ENCODE results near the gene KRTAP20-4. TPM values are rescaled to one million over a fixed set of nuclear protein-coding genes. Genes with fewer than 3 reads are reported as not detected.

Gene KRTAP20-4
- total RNA-seq, 1 experiment from 2014 or later: not detected

DNA sequence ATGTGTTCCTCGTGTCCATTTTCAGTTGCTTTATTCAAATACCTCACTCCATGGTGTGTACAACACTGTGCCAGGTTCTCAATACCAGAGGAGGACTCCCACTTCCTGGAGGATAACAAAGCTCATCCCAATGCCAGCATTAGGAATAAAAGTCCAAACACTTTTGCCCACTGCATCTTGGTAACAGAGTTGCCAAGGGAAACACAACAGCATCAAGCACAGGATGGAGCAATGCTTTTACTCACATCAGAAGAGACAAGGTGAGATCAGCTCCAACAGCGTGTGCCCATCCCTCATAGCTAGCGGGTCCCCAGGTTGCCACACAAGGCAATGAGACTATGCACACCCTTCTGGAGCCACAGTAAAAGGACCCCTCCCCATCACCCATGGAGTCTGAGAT is 2.9 kb downstream of the KRTAP20-4 start:
- Histone ChIP-seq H3K36me3 (replicated peaks; ENCODE audit: control insufficient read depth, insufficient read depth, low read length) (no peaks in the 10 kb centered on the region), H3K27me3 (ENCODE audit: control insufficient read depth, insufficient read depth, low read length) (no peaks in the 10 kb centered on the region), H3K4me3 (ENCODE audit: insufficient read depth, low read depth, low read length) (no peak overlapping the region)
- DNase-seq: no peak

DNA sequence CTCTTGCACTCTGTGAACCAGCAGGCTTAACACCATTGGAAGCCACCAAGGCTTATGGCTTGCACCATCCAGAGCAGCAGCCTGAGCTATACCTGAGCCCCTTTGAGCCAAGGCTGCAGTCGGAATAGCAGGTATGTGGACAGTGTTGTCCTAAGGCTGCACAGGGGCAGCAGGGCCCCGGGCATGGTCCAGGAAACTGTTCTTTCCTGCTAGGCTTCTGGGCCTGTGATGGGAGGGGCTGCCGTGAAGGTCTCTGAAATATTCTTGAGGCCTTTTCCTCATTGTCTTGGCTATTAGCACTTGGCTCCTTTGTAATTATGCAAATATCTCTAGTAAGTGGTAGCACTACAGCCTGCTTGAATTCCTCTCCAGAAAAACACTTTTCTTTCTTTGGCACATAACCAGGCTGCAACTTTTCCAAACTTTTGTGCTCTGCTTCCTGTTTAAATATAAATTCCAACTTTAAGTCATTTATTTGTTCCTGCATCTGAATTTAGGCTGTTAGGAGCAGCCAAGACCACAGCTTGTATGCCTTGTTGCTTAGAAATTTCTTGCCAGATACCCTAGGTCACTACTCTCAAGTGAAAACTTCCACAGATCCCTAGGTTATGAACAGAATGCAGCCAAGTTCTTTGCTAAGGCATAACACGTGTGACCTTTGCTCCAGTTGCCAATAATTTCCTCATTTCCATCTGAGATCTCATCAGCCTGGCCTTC is 5.2 kb downstream of the KRTAP20-4 start:
- DNase-seq: no peak
- no peaks in the 10 kb centered on the region for H3K27me3 ChIP-seq (ENCODE audit: control insufficient read depth, insufficient read depth, low read length)
- H3K36me3 ChIP-seq (replicated peaks; ENCODE audit: control insufficient read depth, insufficient read depth, low read length): no peaks in the 10 kb centered on the region
- no peak overlapping the region for H3K4me3 ChIP-seq (ENCODE audit: insufficient read depth, low read depth, low read length)

DNA sequence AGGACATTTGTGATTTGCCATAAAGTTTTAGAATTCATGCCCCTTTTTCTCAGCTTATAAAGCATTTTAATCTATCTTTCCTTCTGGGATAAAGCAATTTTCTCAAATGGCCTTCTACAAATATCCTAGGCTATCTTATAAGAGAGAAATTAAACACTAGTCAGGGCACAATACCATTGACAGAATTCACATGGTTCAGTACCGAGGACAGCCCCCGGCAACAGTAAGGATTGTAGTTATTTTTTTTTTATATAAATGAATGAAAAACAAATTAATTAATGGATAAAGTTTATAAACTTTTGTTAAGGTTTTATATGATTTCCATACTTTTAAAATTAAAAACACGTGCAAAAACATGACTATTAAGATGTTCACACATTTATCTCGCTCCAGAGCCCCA is 7.7 kb downstream of the KRTAP20-4 start:
- Histone ChIP-seq H3K36me3 (replicated peaks; ENCODE audit: control insufficient read depth, insufficient read depth, low read length) (no peaks in the 10 kb centered on the region), H3K27me3 (ENCODE audit: control insufficient read depth, insufficient read depth, low read length) (no peaks in the 10 kb centered on the region)
- DNase-seq: no peak

DNA sequence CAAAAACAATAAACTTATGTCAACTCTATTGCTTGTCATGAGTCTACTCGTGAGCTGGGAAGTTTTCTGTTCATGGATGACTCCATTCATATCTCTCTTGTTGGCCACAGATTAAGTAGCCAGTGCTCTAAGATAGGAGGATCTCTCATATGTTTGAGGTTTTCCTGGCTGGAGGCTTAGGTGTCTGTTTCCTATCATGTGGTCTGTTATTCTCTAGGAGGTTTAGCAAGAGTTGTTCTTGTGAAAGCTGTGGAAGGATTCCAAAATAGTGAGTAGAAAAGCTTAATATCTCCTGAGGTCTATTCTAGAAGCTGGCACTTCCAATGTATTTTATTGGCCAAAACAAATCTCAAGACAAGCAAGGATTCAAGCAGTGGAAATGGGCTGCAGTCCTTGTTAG is 8.8 kb downstream of the KRTAP20-4 start:
- H3K27me3 ChIP-seq (ENCODE audit: control insufficient read depth, insufficient read depth, low read length): no peaks in the 10 kb centered on the region
- no peak overlapping the region for H3K4me3 ChIP-seq (ENCODE audit: insufficient read depth, low read depth, low read length)
- no peak for DNase-seq
- H3K36me3 ChIP-seq (replicated peaks; ENCODE audit: control insufficient read depth, insufficient read depth, low read length): no peaks in the 10 kb centered on the region

More for the DNA sequence above, 7.7 kb downstream of the KRTAP20-4 start:
- no peak overlapping the region for H3K4me3 ChIP-seq (ENCODE audit: insufficient read depth, low read depth, low read length)

DNA sequence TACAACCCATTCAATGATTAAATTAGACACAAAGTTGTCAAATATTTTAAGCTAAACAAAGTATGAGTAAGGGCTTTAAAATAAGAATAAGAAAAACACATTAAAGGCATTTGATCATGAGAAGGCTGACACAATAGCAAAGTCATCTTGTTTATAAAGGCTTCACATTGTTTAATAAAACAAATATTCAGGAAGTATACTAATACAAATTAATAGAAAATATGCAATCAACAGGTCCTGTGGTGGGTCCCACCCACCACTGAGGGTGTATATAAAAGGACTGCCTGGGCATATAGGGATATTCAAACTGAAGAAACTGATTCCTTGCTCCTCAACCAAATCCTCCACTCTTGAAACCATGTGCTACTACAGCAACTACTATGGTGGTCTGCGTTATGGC is 14.5 kb downstream of the KRTAP20-4 start, which contains the start of gene KRTAP20-2:
Gene KRTAP20-2, plus strand, starts transcription at position 301 of the 400 bp plus-strand sequence. Its CDS starts 58 bp downstream, at position 359.
- no peak for DNase-seq
- Histone ChIP-seq H3K27me3 (ENCODE audit: control insufficient read depth, insufficient read depth, low read length) (no peaks in the 10 kb centered on the region), H3K36me3 (replicated peaks; ENCODE audit: control insufficient read depth, insufficient read depth, low read length) (no peaks in the 10 kb centered on the region), H3K4me3 (ENCODE audit: insufficient read depth, low read depth, low read length) (no peak within 1 kb of the TSS)

DNA sequence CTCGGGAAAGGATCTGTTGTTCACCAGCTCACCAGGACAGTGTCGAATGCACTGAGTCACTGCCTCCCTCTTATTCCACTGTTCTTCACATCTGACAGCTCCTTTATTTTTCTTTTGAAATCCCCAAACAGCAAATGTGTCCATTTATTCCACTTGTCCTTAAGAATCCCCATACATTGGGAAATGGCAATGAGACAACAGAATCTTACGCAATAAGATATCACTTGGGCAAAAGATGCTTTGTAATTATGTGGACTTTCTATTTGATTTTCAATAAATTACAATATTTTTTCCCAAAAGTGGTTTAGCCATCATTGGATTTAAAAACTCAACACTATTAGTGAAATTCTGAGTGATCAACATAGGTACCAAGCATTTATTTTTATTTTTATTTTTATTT is 18.3 kb downstream of the KRTAP20-4 start:
- no peak for DNase-seq

DNA sequence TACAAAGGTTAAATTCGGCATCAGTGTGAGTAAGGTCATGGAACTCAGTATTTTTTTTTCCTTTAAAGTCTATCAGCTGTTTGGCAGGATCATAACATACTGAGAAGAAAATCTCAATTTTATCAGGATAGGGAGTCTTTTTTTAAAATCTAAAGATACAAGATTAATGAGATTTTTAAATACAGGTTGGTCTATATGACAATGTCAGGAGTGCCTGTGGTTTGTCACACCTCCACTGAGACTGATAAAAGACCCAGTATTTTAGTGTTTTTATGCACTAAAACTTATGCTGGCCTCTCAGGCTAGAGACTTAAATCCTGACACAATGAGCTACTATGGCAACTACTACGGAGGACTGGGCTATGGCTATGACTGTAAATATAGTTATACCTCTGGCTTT is 22.1 kb downstream of the KRTAP20-4 start, which contains the start of gene KRTAP20-3:
Gene KRTAP20-3, plus strand, starts transcription at position 301 of the 400 bp plus-strand sequence.
- DNase-seq: no peak
- no peaks in the 10 kb centered on the region for H3K36me3 ChIP-seq (replicated peaks; ENCODE audit: control insufficient read depth, insufficient read depth, low read length)
- no peaks in the 10 kb centered on the region for H3K27me3 ChIP-seq (ENCODE audit: control insufficient read depth, insufficient read depth, low read length)
- no peak within 1 kb of the TSS for H3K4me3 ChIP-seq (ENCODE audit: insufficient read depth, low read depth, low read length)

More for the DNA sequence above, 18.3 kb downstream of the KRTAP20-4 start:
- no peak overlapping the region for H3K4me3 ChIP-seq (ENCODE audit: insufficient read depth, low read depth, low read length)
- H3K27me3 ChIP-seq (ENCODE audit: control insufficient read depth, insufficient read depth, low read length): no peaks in the 10 kb centered on the region
- H3K36me3 ChIP-seq (replicated peaks; ENCODE audit: control insufficient read depth, insufficient read depth, low read length): no peaks in the 10 kb centered on the region

DNA sequence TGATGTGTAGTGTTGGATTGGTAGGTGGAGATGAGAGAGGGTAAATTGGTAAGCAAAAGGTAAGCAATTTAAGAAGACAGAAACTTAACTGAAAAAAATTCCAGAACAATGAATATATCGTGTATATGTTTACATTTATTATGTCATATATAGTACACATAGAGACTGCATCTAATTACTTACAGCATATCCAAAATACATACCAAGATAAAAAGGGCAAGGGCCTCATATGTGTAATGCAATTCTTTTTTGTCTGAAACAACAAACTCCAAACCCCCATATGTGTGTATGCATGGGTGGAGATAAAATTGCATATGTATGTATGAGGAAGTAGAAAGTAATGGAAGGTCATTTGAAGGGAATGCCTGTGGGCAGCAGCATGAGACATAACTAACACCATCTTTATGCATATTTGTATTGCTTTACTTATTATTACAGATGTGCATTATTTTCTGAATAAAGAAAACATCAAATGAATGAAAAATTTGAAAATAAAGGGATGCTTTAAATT is 26.5 kb downstream of the KRTAP20-4 start:
- DNase-seq: no peak
- Histone ChIP-seq H3K4me3 (ENCODE audit: insufficient read depth, low read depth, low read length) (no peak overlapping the region), H3K36me3 (replicated peaks; ENCODE audit: control insufficient read depth, insufficient read depth, low read length) (no peaks in the 10 kb centered on the region), H3K27me3 (ENCODE audit: control insufficient read depth, insufficient read depth, low read length) (no peaks in the 10 kb centered on the region)

DNA sequence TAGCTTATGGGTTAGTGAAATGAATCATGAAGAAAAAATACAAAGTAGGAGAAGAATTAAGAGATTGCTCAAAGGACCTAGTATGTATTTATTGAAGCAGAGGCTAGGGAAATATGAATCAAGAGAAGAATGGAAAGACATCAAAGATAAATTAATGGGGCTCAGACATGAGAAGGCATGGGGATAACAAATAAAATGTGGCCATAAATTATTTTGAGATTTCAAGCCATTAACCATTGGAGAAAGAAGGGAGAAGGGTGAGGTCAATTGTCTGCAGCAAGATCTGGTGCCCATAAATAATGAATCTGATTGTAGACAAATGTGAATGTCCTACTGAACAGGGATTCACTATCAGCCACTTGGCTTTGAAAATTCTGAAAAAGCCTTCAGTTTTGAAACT is 32.5 kb downstream of the KRTAP20-4 start:
- Histone ChIP-seq H3K36me3 (replicated peaks; ENCODE audit: control insufficient read depth, insufficient read depth, low read length) (no peaks in the 10 kb centered on the region), H3K27me3 (ENCODE audit: control insufficient read depth, insufficient read depth, low read length) (no peaks in the 10 kb centered on the region), H3K4me3 (ENCODE audit: insufficient read depth, low read depth, low read length) (no peak overlapping the region)
- DNase-seq: no peak

DNA sequence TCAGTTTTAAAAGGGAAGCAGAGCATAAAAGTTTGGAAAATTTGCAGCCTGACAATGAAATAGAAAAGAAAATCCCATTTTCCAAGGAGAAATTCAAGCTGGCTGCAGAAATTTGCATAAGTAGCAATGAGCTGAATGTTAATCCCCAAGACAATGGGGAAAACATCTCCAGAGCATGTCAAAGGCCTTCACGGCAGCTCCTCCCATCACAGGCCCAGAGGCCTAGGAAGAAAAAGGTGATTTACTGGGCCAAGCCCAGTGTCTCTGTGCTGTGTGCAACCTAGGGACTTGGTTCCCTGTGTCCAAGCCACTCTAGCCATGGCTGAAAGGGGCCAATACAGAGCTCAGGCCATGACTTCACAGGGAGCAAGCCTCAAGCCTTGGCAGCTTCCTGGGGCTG is 48.3 kb downstream of the KRTAP20-4 start:
- no peaks in the 10 kb centered on the region for H3K27me3 ChIP-seq (ENCODE audit: control insufficient read depth, insufficient read depth, low read length)
- H3K4me3 ChIP-seq (ENCODE audit: insufficient read depth, low read depth, low read length): no peak overlapping the region
- H3K36me3 ChIP-seq (replicated peaks; ENCODE audit: control insufficient read depth, insufficient read depth, low read length): no peaks in the 10 kb centered on the region
- DNase-seq: no peak

Other genes with a start within 250 kb of the KRTAP20-4 start
- not detected in 2 replicates for gene KRTAP13-2, start 248.4 kb upstream of the KRTAP20-4 start, total RNA-seq (2014; rRNA removed; shearing (Covaris generic))
- not detected in 2 replicates for gene KRTAP13-1, start 224.6 kb upstream of the KRTAP20-4 start, total RNA-seq (2014; rRNA removed; shearing (Covaris generic))
- gene KRTAP13-3, start 194.7 kb upstream of the KRTAP20-4 start, total RNA-seq (2014; rRNA removed; shearing (Covaris generic)): not detected in 2 replicates
- gene KRTAP13-4, start 190.4 kb upstream of the KRTAP20-4 start, total RNA-seq (2014; rRNA removed; shearing (Covaris generic)): not detected in 2 replicates
- not detected in 2 replicates for gene KRTAP15-1, start 180.4 kb upstream of the KRTAP20-4 start, total RNA-seq (2014; rRNA removed; shearing (Covaris generic))
- gene KRTAP19-1, start 140.3 kb upstream of the KRTAP20-4 start, total RNA-seq (2014; rRNA removed; shearing (Covaris generic)): not detected in 2 replicates
- not detected in 2 replicates for gene KRTAP19-2, start 133.2 kb upstream of the KRTAP20-4 start, total RNA-seq (2014; rRNA removed; shearing (Covaris generic))
- not detected in 2 replicates for gene KRTAP19-3, start 128.6 kb upstream of the KRTAP20-4 start, total RNA-seq (2014; rRNA removed; shearing (Covaris generic))
- not detected in 2 replicates for gene KRTAP19-4, start 123.5 kb upstream of the KRTAP20-4 start, total RNA-seq (2014; rRNA removed; shearing (Covaris generic))
- gene KRTAP19-5, start 118.5 kb upstream of the KRTAP20-4 start, total RNA-seq (2014; rRNA removed; shearing (Covaris generic)): not detected in 2 replicates
- gene KRTAP19-6, start 78.8 kb upstream of the KRTAP20-4 start, total RNA-seq (2014; rRNA removed; shearing (Covaris generic)): not detected in 2 replicates
- gene KRTAP19-7, start 59.3 kb upstream of the KRTAP20-4 start, total RNA-seq (2014; rRNA removed; shearing (Covaris generic)): not detected in 2 replicates
- not detected in 2 replicates for gene KRTAP22-2, start 30.2 kb upstream of the KRTAP20-4 start, total RNA-seq (2014; rRNA removed; shearing (Covaris generic))
- gene KRTAP6-3, start 28.2 kb upstream of the KRTAP20-4 start, total RNA-seq (2014; rRNA removed; shearing (Covaris generic)): not detected in 2 replicates
- gene KRTAP6-2, start 21.7 kb upstream of the KRTAP20-4 start, total RNA-seq (2014; rRNA removed; shearing (Covaris generic)): not detected in 2 replicates
- not detected in 2 replicates for gene KRTAP22-1, start 19.5 kb upstream of the KRTAP20-4 start, total RNA-seq (2014; rRNA removed; shearing (Covaris generic))
- gene KRTAP6-1, start 6.7 kb upstream of the KRTAP20-4 start, total RNA-seq (2014; rRNA removed; shearing (Covaris generic)): not detected in 2 replicates
- not detected in 2 replicates for gene KRTAP20-1, start 4.2 kb upstream of the KRTAP20-4 start, total RNA-seq (2014; rRNA removed; shearing (Covaris generic))
- gene KRTAP20-2, start 14.6 kb downstream of the KRTAP20-4 start, total RNA-seq (2014; rRNA removed; shearing (Covaris generic)): not detected in 2 replicates
- not detected in 2 replicates for gene KRTAP20-3, start 22.2 kb downstream of the KRTAP20-4 start, total RNA-seq (2014; rRNA removed; shearing (Covaris generic))
- gene KRTAP21-3, start 98.2 kb downstream of the KRTAP20-4 start, total RNA-seq (2014; rRNA removed; shearing (Covaris generic)): not detected in 2 replicates
- gene KRTAP21-2, start 126.6 kb downstream of the KRTAP20-4 start, total RNA-seq (2014; rRNA removed; shearing (Covaris generic)): not detected in 2 replicates
- not detected in 2 replicates for gene KRTAP21-1, start 134.8 kb downstream of the KRTAP20-4 start, total RNA-seq (2014; rRNA removed; shearing (Covaris generic))
- gene KRTAP8-1, start 192.6 kb downstream of the KRTAP20-4 start, total RNA-seq (2014; rRNA removed; shearing (Covaris generic)): not detected in 2 replicates
- gene KRTAP7-1, start 209.1 kb downstream of the KRTAP20-4 start, total RNA-seq (2014; rRNA removed; shearing (Covaris generic)): not detected in 2 replicates